ENCODE data around the gene RNF138. TPM values are rescaled to one million over a fixed set of nuclear protein-coding genes. Genes with fewer than 3 reads are reported as not detected.

RNF138 gene
- total and polyA plus RNA-seq, 2 of the 13 experiments (the other 11 are each of a cell fraction or from before 2014, with no cell fraction given), result 14.6 to 33.6 TPM

GRCh38 chr18:32091724-32092421 is at the start of gene RNF138 (continued):
- TF ChIP-seq ZC3H13 (CRISPR knock-in tag; IDR thresholded peaks at IDR 0.05), result peak; percentile 41; the same call in 1 of the 2 replicates
- TF ChIP-seq ZNF556 (CRISPR knock-in tag; IDR thresholded peaks at IDR 0.05; ENCODE audit: borderline replicate concordance), result peak; percentile 49; the same call in 1 of the 2 replicates
- TF ChIP-seq, protein P1, sequence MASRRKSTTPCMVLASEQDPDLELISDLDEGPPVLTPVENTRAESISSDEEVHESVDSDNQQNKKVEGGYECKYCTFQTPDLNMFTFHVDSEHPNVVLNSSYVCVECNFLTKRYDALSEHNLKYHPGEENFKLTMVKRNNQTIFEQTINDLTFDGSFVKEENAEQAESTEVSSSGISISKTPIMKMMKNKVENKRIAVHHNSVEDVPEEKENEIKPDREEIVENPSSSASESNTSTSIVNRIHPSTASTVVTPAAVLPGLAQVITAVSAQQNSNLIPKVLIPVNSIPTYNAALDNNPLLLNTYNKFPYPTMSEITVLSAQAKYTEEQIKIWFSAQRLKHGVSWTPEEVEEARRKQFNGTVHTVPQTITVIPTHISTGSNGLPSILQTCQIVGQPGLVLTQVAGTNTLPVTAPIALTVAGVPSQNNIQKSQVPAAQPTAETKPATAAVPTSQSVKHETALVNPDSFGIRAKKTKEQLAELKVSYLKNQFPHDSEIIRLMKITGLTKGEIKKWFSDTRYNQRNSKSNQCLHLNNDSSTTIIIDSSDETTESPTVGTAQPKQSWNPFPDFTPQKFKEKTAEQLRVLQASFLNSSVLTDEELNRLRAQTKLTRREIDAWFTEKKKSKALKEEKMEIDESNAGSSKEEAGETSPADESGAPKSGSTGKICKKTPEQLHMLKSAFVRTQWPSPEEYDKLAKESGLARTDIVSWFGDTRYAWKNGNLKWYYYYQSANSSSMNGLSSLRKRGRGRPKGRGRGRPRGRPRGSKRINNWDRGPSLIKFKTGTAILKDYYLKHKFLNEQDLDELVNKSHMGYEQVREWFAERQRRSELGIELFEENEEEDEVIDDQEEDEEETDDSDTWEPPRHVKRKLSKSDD (CRISPR knock-in tag; IDR thresholded peaks at IDR 0.05; ENCODE audit: low read depth), result peak; percentile 90
- TF ChIP-seq, protein P2, sequence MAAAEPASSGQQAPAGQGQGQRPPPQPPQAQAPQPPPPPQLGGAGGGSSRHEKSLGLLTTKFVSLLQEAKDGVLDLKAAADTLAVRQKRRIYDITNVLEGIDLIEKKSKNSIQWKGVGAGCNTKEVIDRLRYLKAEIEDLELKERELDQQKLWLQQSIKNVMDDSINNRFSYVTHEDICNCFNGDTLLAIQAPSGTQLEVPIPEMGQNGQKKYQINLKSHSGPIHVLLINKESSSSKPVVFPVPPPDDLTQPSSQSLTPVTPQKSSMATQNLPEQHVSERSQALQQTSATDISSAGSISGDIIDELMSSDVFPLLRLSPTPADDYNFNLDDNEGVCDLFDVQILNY (CRISPR knock-in tag; conservative IDR thresholded peaks at IDR 0.05), result no peak
- no peak for TF ChIP-seq POLR2AphosphoS2 (IDR thresholded peaks at IDR 0.05; ENCODE audit: low read depth, low read length)
- peak; percentile 73 for TF ChIP-seq CREM (IDR thresholded peaks at IDR 0.05)
- 0 out of 2 replicates have a peak, but pooled peaks have one; percentile 46 for TF ChIP-seq CREM (CRISPR knock-in tag; IDR thresholded peaks at IDR 0.05)
- no peak for TF ChIP-seq ZNF20 (CRISPR knock-in tag; IDR thresholded peaks at IDR 0.05)
- TF ChIP-seq ZNF569 (CRISPR knock-in tag; IDR thresholded peaks at IDR 0.05; ENCODE audit: borderline replicate concordance), result peak; percentile 80; the same call in 1 of the 2 replicates
- no peak for TF ChIP-seq ZNF562 (CRISPR knock-in tag; IDR thresholded peaks at IDR 0.05; ENCODE audit: borderline replicate concordance)
- TF ChIP-seq RBM39 (IDR thresholded peaks at IDR 0.05; ENCODE audit: low read depth, low read length, poor library complexity, severe bottlenecking), result peak; percentile 82
- TF ChIP-seq ZFP41 (CRISPR knock-in tag; IDR thresholded peaks at IDR 0.05; ENCODE audit: borderline replicate concordance), result peak; percentile 46; the same call in 1 of the 2 replicates
- no peak for TF ChIP-seq SIN3B (IDR thresholded peaks at IDR 0.05; ENCODE audit: low read length)
- TF ChIP-seq RARA (CRISPR knock-in tag; IDR thresholded peaks at IDR 0.05), result 0 out of 2 replicates have a peak, but pooled peaks have one; percentile 5
- TF ChIP-seq MXD1 (CRISPR knock-in tag; IDR thresholded peaks at IDR 0.05), result peak; percentile 90
- TF ChIP-seq ZNF747 (CRISPR knock-in tag; IDR thresholded peaks at IDR 0.05; ENCODE audit: borderline replicate concordance), result peak; percentile 47; the same call in 1 of the 2 replicates
- peak; percentile 82 for TF ChIP-seq ZNF883 (CRISPR knock-in tag; IDR thresholded peaks at IDR 0.05; ENCODE audit: not compliant biosample characterization)
- peak; percentile 54; the same call in 1 of the 2 replicates for TF ChIP-seq ZBTB38 (CRISPR knock-in tag; IDR thresholded peaks at IDR 0.05)
- TF ChIP-seq, protein P3, sequence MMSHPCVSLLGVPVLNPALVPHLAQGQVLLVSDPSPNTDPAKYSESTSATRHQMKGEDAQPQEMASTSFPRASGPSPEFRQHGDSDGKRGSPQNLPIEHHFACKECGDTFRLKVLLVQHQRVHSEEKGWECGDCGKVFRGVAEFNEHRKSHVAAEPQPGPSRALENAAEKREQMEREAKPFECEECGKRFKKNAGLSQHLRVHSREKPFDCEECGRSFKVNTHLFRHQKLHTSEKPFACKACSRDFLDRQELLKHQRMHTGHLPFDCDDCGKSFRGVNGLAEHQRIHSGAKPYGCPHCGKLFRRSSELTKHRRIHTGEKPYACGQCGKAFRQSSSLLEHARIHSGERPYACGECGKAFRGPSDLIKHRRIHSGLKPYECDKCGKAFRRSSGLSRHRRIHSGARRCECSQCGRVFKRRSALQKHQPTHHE (CRISPR knock-in tag; IDR thresholded peaks at IDR 0.05; ENCODE audit: borderline replicate concordance), result 0 out of 2 replicates have a peak, but pooled peaks have one; percentile 48
- TF ChIP-seq ZNF570 (CRISPR knock-in tag; IDR thresholded peaks at IDR 0.05; ENCODE audit: borderline replicate concordance), result no peak
- peak; percentile 88; the same call in 1 of the 2 replicates for TF ChIP-seq ZNF879 (CRISPR knock-in tag; IDR thresholded peaks at IDR 0.05)
- TF ChIP-seq HNRNPLL (IDR thresholded peaks at IDR 0.05; ENCODE audit: low read depth, low read length, poor library complexity, severe bottlenecking), result peak; percentile 91
